Occipital lobe (tissue), 2 donors: ENCODE data around the gene PCDHGA8. TPM values are rescaled to one million over a fixed set of nuclear protein-coding genes. Genes with fewer than 3 reads are reported as not detected.
"Not testable (repeated sequence)": the region's sequence is repeated elsewhere in the genome, so short reads cannot be mapped to it uniquely, and the experiment has no call there.

Experiments used
- DNase-seq: peaks from one replicate; lab custom pipeline; 2025; lab: John Stamatoyannopoulos, UW
- total RNA-seq: library from RNA; depleted of rRNA; stranded (reverse); fragments of >200 nt; gene quantifications from one replicate; pipeline ENCODE4 v1.2.3, GENCODE V29; 2014

The PCDHGA8 gene
- 8.0 TPM for total RNA-seq

GRCh38 chr5:141392429-141393198 is at the start of gene PCDHGA8:
PCDHGA8 (plus strand) TSS chr5:141392633; CDS start chr5:141392814, 181 bp downstream.
- DNase-seq: no peak

- no peak for DNase-seq
Measured at GRCh38 chr5:141342773-141343172, 49.7 kb upstream of the PCDHGA8 start.

GRCh38 chr5:141343242-141343952 is 49.0 kb upstream of the PCDHGA8 start, which contains the start of gene PCDHGA3:
PCDHGA3 (plus strand) TSS chr5:141343829; CDS start chr5:141344034, 205 bp downstream.
- DNase-seq: no peak

- no peak for DNase-seq
Measured at GRCh38 chr5:141343953-141344463, 48.4 kb upstream of the PCDHGA8 start.

GRCh38 chr5:141345327-141345726 is 47.1 kb upstream of the PCDHGA8 start:
- no peak for DNase-seq

GRCh38 chr5:141346017-141346416 is 46.4 kb upstream of the PCDHGA8 start:
- not testable (repeated sequence) for DNase-seq

GRCh38 chr5:141349917-141350619 is 42.4 kb upstream of the PCDHGA8 start, which contains the start of gene PCDHGB1:
PCDHGB1 (plus strand) TSS chr5:141350099; CDS start chr5:141350261, 162 bp downstream.
- DNase-seq: no peak

- no peak for DNase-seq
Measured at GRCh38 chr5:141351591-141351990, 40.8 kb upstream of the PCDHGA8 start.

- DNase-seq: no peak
Measured at GRCh38 chr5:141354900-141355469, 37.4 kb upstream of the PCDHGA8 start, which contains the start of gene PCDHGA4. PCDHGA4 (plus strand) TSS chr5:141355021; CDS start chr5:141355108, 87 bp downstream.

GRCh38 chr5:141355641-141356040 is 36.8 kb upstream of the PCDHGA8 start:
- DNase-seq: no peak

GRCh38 chr5:141356133-141356532 is 36.3 kb upstream of the PCDHGA8 start:
- no peak for DNase-seq

- DNase-seq: no peak
Measured at GRCh38 chr5:141356950-141357349, 35.5 kb upstream of the PCDHGA8 start.

- no peak for DNase-seq
Measured at GRCh38 chr5:141359790-141360426, 32.5 kb upstream of the PCDHGA8 start, which contains the start of gene PCDHGB2. PCDHGB2 (plus strand) TSS chr5:141359994; CDS start chr5:141360136, 142 bp downstream.

GRCh38 chr5:141360685-141361084 is 31.7 kb upstream of the PCDHGA8 start:
- DNase-seq: no peak

- no peak for DNase-seq
Measured at GRCh38 chr5:141362719-141363118, 29.7 kb upstream of the PCDHGA8 start.

GRCh38 chr5:141363952-141364660 is 28.3 kb upstream of the PCDHGA8 start, which contains the start of gene PCDHGA5:
PCDHGA5 (plus strand) TSS chr5:141364162; CDS start chr5:141364331, 169 bp downstream.
- no peak for DNase-seq

GRCh38 chr5:141366016-141366896 is 26.2 kb upstream of the PCDHGA8 start:
- DNase-seq: no peak

GRCh38 chr5:141369994-141370848 is 22.2 kb upstream of the PCDHGA8 start, which contains the start of gene PCDHGB3:
PCDHGB3 (plus strand) TSS chr5:141370242; CDS start chr5:141370395, 153 bp downstream.
- no peak for DNase-seq
